ENCODE data around the gene TNFRSF18.

- TF ChIP-seq CTCF (conservative IDR thresholded peaks at IDR 0.05) (no peak), EZH2 (IDR thresholded peaks at IDR 0.05; ENCODE audit: low read depth) (no peak)
These were observed 40.4 kb downstream of the TNFRSF18 start for GRCh38 chr1:1165900-1166421.

Data from PC-9 (cell line).